SU-DHL-6 (cell line): ENCODE data around the gene IFIH1.
A peak's percentile ranks its signal among the peaks of the same experiment; 100 is the strongest.

ENCODE experiments used
- CTCF ChIP-seq: fragments of 200-600 bp; sonication (generic); IDR thresholded peaks from one replicate; pipeline ENCODE4 v1.5.1; 2017; ENCODE audit warnings: antibody characterized with exemption, mild to moderate bottlenecking, low read length, moderate library complexity; ENCODE audit not compliant: insufficient read depth, poor library complexity, severe bottlenecking
- EZH2phosphoT487 ChIP-seq: fragments of 200-600 bp; sonication (generic), shearing (Covaris generic); conservative IDR thresholded peaks from 2 replicates; pipeline ENCODE4 v1.6.1; 2018; ENCODE audit warnings: mild to moderate bottlenecking, antibody characterized with exemption, low read length, moderate library complexity, mixed read lengths

GRCh38 chr2:162333968-162334367 lies 15.5 kb upstream of the IFIH1 start:
- TF ChIP-seq CTCF (peak; percentile 29), EZH2phosphoT487 (no peak)
